Stimulated activated CD8-positive, alpha-beta memory T cell treated with anti-CD3 and anti-CD28 coated beads, Interleukin-7, amount 100 ng/mL, for 4 hours (primary cell): ENCODE data around the gene SIX2.
"Not testable (repeated sequence)": the region's sequence is repeated elsewhere in the genome, so short reads cannot be mapped to it uniquely, and the experiment has no call there.

ENCODE experiments used
- DNase-seq, 2 donors: peaks; one replicate each; pipeline ENCODE4 v3.0.0-alpha.2; 2020; ENCODE audit warnings: low read depth in 2 of 2

The SIX2 gene

DNA sequence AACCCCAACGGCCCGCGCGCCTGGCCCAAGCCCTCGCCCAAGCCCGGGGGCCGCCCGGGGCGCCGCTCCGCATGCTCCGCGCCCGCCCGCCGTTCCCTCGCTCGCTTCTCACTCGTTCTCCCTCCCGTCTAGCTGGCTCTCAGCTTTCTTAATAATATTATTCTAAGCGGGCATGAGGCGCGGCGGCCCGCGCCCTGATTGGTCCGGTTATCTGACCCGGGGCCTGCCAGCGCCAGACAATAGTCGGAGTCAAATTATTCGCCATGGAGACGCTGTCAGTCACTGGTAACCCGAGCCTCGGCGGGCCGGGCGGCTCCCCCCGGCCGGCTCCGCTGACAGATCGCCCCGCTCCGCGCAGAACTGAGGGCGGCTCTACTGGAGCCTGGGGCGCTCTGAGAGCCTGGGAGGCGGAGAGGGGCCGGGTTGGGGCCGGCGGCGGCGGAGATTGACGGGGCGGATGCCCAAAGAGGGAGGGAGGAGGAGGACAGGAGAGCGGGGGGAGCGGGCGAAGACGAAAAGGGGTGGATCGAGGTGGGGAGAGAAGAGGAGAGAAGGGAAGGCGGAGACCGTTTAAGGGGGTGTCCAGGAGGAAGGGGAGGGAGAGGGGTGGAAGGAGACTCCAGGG lies at the start of gene SIX2:
TSS of gene SIX2 (minus strand) at position 150 of the 625 bp plus-strand sequence. CDS start 342 bp downstream, outside the sequence.
- no peak for DNase-seq

DNA sequence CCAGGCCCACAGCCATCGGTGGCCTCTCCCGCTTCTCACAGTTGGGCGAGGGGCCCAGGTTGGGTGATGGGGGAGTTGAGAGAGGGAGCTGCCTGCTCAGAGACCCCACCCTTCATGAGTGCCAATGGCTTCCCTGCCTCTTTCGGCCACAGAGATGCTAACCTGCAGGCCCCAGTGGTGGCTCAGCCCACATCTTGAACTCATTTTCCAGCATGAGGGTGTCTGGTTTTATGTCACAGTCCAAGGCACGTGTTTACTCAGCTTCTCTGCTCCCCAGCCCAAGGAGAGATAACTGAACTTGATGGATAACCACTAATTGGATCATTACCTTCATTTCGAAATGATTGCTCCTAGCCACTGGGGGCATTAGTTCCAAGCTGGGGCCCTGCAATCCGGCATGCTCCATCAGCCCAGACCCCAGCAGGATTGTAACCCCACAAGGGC lies 45.9 kb upstream of the SIX2 start:
- no peak for DNase-seq

DNA sequence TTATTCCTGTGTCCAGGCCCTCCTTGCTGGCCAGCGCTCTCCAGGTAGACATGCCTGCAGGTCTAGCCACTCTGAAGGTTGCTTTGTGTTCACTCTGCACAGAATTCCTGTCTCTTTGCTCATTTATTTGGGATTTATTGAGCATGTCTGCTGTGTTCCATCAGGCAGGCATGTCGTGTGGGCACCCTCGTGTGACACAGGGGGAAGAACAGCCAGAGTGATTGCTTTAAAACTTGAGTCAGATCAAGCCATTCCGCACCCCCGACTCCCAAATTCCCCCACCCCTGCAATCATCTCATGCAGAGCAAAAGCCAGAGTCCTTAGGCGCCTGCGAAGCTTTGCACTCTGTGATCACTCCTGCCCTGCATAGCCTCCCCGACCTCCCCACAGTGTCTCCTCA lies 44.7 kb upstream of the SIX2 start:
- no peak for DNase-seq

DNA sequence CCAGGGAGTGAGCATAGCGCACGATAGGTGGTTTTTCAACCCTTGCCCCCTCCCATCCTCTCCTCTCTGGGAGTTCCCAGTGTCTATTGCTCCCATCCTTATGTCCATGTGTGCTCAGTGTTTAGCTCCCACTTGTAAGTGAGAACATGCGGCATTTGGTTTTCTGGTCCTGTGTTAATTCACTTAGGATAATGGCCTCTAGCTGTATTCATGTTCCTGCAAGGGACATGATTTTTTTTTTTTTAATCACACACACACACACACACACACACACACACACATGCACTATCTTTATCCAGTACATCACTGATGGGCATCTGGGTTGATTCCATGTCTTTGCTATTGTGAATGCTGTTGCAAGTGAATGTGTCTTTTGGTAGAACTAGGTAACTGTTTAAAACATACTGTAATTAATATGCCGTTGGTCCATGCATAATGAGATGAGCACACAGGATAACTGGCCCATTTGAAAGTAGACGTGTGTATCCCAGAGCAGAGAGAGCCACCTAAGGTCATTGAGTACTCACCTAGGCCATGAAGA lies 43.2 kb upstream of the SIX2 start:
- no peak for DNase-seq

DNA sequence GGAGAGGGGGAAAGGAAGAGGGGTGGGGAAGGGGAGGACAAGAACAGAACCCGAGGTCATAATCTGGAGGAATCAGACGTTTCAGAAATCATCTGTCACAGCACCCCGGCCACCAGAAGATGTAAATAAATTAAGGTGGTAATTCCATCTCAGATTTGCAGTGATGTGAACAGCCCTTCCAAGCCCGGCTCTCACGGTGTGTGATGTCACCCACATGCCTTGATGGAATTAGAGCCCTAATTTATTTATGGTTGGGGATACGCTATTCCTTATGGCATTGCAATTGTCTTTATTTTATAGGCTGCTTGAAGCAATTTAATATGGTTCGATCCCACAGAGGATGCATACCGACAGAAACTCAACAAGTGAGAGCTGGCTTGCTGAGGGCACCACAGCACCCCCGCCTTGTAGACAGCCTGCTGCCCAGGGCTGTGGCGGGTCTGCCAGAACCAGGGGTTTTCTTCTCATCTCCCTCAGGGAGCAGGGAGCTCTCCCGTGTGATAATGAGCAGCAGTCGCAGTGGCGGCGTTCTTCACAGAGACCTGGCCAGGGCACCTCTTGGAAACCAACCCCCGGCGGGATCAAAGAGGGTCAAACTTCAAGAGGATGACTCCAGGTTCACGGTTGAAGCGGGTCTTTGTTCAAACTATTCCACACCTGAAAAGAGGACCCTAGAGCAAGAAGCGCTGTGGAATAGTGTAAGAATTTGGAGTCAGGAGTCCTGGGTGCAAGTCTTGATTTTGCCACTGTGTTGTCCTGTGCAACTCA lies 40.5 kb upstream of the SIX2 start:
- no peak for DNase-seq

DNA sequence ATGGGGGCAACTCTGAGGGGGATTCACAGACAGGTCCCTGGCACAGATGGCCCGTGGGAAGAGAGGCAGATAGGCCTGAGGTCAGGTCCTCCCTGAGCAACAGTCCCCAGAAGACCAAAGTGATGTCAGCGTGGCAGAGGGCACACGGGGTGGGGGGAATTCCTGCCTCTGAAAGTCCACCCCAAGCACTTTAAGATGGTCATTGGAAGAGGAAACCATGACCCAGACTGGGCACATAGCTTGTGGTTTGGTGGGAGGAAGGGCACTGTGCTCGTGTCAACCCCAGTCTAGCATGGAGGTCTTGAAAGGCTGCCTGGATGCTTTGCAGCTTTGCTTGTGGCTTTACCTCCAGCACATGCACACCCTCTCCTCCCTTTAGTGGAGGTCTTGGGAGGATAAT lies 38.0 kb upstream of the SIX2 start:
- no peak for DNase-seq

DNA sequence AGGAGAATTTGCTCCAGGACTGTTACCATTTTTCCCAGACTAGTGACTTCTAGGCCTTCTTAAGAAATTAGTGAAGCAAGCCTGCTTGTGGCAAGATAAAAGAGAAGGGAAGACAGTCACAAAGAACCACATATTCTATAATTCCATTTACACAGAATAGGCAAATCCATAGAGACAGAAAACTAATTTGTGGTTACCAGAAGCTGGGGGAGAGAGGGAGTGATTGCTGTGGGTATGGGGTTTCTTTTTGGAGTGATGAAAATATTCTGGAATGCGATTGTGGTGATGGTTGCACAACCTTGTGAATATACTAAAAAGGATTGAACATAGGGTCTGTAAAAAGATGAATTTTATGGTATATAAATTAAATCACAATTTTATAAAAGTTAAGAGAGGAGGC lies 37.5 kb upstream of the SIX2 start:
- no peak for DNase-seq

DNA sequence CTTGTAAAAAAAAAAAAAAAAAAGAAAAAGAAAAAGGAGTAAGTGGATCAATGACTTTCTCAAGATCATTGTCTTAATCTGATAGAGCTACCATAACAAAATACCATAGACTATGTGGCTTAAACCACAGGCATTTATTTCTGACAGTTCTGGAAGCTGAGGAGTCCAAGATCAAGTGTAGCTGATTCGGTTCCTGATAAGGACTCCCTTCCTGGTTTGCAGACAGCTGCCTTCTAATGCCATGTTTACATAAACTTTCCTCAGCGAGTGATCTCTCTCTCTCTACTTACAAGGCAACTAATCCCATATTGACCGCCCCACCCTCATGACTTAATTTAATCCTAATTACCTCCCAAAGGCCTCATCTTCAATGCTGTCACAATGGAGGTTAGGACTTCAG lies 36.5 kb upstream of the SIX2 start:
- no peak for DNase-seq

DNA sequence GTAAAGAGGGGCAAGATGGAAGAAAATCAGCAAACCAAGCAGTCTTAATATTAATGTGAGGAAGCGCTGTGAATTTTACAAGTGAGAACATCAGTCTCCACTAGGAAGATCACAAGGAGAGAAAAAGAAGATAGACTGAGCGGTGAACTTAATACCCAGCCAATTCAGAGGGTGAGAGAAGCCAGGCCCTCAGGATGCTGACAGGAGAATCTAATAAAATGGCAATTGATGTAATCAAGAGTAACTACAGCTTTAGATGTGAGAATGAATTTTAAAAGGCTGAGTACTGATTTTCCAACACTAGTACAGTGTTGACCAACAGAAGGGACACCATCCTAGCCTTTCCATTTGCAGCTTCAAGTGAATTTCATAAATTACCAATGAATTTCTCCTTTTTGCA lies 35.7 kb upstream of the SIX2 start:
- no peak for DNase-seq

DNA sequence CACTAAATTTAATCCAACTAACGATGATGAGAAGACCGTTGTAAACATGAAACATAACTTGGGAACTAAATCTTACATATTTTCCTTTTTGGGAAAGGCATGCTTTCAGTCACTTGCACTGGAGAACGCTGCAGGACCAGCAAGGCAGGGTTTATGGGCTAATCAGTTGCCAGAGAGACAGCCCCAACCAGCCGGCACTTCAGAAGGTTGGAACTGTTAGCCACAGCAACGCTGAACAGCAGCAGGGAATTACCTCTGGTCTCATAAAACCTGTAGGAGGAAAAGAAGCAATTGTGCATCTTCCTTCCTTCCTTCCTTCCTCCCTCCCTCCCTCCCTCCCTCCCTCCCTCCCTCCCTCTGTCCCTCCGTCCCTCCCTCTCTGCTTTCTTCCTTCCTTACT lies 33.9 kb upstream of the SIX2 start:
- no peak for DNase-seq

DNA sequence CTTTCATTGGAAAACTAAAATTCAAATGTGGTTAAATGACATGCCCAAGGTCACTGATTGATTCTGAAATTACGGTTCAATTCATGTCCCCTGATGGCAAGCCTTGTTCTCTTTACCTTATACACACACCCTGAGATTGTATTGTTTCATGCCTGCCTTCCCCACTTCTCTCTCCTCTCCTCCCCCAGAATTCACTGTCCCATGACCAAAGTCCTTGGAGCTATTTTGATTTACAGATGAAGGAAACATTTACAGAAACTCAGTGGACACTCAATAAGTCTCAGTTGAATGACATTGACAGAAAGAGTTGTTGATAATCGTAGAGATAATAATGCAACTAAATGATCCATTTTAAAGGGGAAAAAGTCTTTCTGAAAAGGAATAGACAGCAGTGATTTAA lies 33.1 kb upstream of the SIX2 start:
- DNase-seq, result no peak

DNA sequence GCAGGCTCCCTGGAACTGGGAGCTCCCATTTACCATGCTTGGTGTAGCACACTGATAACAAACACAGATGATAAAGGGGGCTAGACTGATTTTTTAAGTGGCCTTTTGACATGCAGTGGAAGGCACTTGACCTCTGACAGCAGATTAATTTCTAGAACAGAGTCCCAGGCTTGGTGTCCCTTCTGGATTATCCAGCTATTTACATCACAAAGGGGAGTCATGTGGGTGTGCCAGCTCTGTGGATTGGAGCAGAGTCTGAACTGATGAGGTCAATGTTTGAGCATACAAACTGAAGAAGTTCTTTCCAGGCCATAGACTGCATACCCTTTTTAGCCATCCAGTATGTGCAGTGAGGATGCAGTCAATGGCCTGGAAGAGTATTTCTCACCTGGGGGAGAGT lies 31.5 kb upstream of the SIX2 start:
- DNase-seq, result no peak

DNA sequence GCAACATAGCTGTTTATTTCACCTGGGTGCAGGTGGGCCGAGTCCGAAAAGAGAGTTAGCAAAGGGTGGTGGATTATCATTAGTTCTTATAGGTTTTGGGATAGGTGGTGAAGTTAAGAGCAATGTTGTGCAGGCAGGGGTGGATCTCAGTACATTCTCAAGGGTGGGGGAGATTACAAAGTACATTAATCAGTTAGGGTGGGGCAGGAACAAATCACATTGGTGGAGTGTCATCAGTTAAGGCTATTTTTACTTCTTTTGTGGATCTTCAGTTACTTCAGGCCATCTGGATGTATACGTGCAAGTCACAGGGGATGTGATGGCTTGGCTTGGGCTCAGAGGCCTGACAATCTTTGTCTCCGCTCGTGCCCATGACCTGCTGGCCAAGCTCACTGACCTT lies 30.6 kb upstream of the SIX2 start:
- DNase-seq, result not testable (repeated sequence)

DNA sequence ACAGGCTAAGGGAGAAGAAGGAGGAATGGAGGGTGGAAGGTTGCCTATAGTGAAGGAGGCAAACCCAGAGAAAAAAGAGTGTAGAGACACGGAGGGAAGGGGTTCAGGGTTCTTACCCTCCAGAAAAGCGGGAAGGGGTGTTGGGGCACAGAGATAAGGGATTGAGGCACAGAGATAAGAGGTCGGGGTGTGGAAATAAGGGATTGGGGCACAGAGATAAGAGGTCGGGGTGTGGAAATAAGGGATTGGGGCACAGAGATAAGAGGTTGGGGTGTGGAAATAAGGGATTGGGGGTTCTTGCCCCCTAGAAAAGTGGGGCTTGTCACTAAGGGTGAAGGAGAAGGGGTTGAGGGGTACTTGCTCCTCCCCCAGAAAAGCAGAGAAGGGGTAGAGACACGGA lies 29.6 kb upstream of the SIX2 start:
- DNase-seq, result not testable (repeated sequence)

DNA sequence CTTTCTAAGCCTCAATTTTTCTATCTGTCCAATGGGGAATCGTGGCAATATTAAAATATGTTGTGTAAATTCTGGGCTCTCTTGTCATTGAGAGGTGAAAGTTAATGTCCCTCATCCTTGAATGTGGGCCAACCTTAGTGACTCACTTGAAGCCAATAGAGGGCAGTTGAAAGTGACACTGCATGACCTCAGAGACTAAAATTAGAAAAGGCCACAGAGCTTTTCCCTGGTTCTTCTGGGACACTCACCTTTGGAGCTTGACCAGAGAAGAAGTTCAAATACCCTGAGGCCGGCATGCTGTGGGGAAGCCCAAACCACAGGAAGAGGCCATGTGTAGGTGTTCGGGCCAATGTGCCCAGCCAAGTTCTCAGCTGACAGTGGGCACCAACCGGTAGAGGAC lies 24.1 kb upstream of the SIX2 start:
- DNase-seq, result no peak

DNA sequence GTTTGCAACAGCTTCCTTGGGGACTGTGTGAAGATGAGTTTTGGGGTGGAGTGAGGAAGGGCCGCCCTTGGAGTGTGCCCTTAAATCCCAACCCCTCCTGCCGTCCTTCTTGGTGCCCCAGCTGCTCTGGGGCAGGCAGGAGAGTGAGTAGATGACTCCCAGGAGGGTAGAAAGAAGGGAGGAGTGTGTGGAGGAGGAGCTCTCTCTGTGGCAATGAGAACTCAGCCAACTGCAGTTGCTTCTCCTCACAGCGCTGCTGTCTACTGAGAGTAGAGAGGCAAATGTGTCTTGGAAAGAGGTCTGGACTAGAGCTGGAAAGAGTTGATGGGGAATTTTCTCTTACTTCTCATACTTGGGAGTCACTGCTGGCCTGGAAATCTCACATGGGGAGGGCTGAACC lies 21.8 kb upstream of the SIX2 start:
- no peak for DNase-seq

DNA sequence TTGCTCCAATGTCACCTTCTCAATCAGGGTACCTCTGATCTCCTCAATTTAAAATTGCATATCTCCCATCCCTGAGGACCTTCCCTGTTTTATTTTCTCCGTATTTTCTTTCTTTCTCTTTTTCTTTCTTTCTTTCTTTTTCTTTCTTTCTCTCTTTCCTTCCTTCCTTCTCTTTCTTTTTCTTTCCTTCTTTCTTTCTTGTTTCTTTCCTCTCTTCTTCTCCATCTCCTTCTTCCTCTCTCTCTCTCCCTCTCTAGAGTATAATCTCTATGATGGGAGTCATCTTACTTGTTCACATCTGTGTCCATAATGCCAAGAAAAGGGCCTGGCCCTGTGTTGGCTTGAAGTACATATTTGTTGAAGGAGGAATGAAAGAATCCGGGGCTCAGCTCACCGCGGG lies 21.3 kb upstream of the SIX2 start:
- DNase-seq, result no peak

DNA sequence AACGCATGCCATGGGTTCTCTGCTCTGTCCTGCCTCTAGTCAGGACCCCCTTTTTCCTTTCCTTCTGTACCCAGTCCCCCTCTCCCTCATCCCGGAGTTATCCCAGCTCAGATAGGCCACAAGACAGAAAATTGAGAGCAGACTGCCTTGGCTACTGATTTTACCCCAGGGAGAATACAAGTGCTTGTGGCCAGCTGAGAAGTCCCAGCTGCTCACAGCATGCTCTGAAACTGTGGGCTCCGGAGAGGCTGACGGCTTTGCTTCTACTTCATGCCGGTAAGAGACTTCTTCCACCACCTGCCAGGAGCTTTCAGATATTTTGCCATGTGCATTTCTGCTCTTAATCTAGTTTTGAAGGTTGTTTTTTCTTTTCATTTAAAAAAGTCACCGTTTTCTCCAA lies 20.0 kb upstream of the SIX2 start:
- no peak for DNase-seq

DNA sequence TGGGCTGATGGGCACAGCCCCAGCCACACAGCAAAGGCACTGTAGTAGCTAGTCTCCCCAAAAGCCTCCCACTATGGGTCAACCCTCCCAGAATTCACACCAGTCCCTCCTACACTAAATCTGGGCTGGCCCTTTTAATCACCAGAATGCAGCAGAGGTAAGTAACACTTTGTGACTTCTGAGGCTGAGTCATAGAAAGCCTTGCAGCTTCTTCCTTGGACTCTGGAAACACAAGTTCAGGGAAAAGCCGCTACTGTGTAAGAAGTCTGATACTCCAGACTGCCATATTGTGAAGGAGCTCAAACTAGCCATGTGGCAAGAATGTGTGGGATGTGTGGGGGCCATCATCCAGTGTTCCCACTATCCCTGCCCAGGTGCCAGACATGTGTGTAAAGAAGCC lies 19.0 kb upstream of the SIX2 start:
- DNase-seq, result no peak

DNA sequence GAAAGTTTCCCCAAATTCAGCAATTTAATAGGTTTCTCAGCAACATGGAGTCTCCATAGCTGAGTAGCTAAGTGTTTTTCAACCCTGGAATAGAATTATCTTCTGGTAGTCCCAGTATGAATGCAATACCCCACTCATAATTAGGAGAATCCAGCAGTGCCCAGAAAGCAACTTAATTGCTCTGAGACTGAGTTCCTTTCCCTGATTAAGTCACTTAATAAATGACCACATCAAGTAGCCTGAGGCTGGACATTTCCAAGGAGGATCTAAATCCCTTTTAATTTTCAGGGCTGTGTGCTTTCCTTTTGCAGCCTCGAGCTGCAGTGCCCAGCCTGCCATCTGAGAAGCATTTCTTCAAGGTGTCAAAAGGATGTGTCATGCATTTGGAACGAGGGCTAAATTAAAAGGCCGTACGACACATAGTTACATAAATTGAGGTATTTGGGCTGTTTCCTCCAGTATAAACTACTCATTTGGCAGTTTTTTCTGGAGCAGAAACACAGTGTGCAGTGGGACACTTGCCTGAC lies 17.7 kb upstream of the SIX2 start:
- no peak for DNase-seq

DNA sequence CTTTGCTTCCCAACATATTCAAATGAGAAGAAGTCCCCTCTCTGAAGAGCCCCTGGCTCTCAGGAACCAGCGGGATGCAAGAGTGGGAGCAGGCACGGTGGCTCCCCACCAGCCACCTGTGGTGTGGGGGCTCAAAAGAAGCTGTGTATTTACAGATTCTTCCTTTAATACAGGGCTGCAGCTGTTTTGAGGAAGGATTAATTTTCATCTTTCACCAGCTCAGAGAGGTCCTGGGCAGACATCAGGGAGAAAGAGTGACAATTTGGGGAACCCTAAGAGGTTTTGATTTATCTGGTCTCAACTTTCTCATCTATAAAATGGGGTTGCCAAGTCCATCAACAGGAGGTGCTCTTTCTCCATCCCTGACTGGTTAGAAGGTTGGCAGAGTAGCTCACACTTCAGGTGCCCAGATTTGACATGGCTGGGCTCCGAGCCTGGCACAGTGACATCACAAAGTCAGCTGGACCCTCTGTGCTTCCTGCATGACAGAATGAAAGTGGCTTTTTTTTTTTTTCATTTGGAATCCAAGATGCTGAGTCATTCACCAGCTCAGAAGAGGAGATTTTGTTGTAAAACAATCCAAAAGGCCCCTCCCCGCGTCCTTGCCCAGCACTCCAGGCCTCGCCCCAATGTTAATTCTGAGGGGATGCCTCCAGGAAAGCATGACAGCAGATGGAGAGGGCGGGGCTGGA lies 15.5 kb upstream of the SIX2 start:
- no peak for DNase-seq

DNA sequence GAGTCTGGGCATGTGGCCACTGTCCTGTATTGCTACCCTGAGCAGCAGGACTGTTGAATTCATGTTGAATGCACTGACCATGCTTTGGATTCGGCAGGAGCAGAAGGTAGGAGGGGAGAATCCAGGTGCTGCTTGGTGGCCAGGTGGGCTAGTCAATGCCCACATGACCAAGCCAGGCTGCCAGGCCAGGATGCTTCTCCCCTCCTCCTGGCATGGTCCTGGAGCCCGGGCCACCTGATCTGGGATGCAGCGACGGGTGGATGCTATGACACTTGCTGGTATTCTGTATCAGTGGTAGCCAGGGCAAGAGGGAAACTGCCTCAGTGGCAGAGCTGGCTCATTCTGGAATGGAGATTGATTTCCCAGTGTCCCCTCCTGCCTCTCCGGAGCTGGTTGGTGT lies 14.8 kb upstream of the SIX2 start:
- DNase-seq, result no peak

DNA sequence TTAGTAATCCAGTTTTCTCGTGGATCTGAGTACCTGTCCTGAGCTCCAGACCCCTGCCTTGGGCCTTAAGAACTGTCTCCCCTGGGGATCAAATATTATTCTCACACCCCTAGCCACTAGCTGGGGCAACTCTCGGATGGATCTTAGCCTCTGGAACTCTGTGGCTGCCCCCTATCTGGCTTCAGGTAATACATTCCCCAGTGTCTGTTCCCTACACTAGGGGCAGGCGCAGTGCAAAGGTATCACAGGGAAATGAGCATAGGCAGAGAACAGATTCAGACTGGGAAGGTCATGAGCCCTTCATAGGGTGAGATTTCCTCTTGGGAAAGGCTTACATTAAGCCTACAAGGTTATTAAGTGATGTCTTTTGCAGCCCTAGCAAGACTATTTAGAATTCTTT lies 11.2 kb upstream of the SIX2 start:
- no peak for DNase-seq
